Activated CD4-positive, alpha-beta T cell treated with anti-CD3 and anti-CD28 coated beads, Interleukin-10, Interleukin-2, amounts not matched to agents 100 ng/mL and 50 ng/mL, durations not matched to agents 16 hours and 8 hours (primary cell): ENCODE results near the gene RNF31.
A peak's percentile ranks its signal among the peaks of the same experiment; 100 is the strongest.

Source experiments
- DNase-seq: peaks from one replicate; pipeline ENCODE4 v3.0.0-alpha.2; 2020

The RNF31 gene

GRCh38 chr14:24160850-24161804 lies 13.8 kb downstream of the RNF31 start, which contains the start of gene IRF9:
TSS of gene IRF9 (plus strand) at chr14:24161265. CDS start at chr14:24162145, 880 bp downstream.
- DNase-seq: peak; percentile 97

GRCh38 chr14:24162093-24162492 lies 14.8 kb downstream of the RNF31 start:
- no peak for DNase-seq

GRCh38 chr14:24164518-24164991 lies 17.3 kb downstream of the RNF31 start:
- no peak for DNase-seq

- DNase-seq: no peak
Observed at GRCh38 chr14:24165785-24166184, 18.5 kb downstream of the RNF31 start.

GRCh38 chr14:24167469-24168114 lies 20.3 kb downstream of the RNF31 start:
- DNase-seq: no peak

- peak; percentile 75 for DNase-seq
Observed at GRCh38 chr14:24171422-24172260, 24.3 kb downstream of the RNF31 start, which contains the start of gene REC8. TSS of gene REC8 (plus strand) at chr14:24172080. CDS start at chr14:24172553, 473 bp downstream.

GRCh38 chr14:24172261-24172860 lies 25.1 kb downstream of the RNF31 start:
- no peak for DNase-seq

GRCh38 chr14:24172871-24173281 lies 25.6 kb downstream of the RNF31 start:
- no peak for DNase-seq

GRCh38 chr14:24176599-24176998 lies 29.3 kb downstream of the RNF31 start:
- no peak for DNase-seq

- no peak for DNase-seq
Observed at GRCh38 chr14:24177041-24177825, 29.9 kb downstream of the RNF31 start.

GRCh38 chr14:24177891-24178290 lies 30.6 kb downstream of the RNF31 start:
- no peak for DNase-seq

GRCh38 chr14:24178399-24179178 lies 31.3 kb downstream of the RNF31 start:
- no peak for DNase-seq

- DNase-seq: no peak
Observed at GRCh38 chr14:24179294-24179960, 32.1 kb downstream of the RNF31 start.

- no peak for DNase-seq
Observed at GRCh38 chr14:24179961-24180796, 32.9 kb downstream of the RNF31 start.

GRCh38 chr14:24181371-24182077 lies 34.2 kb downstream of the RNF31 start:
- no peak for DNase-seq

GRCh38 chr14:24182110-24182882 lies 35.0 kb downstream of the RNF31 start:
- DNase-seq: no peak

- DNase-seq: no peak
Observed at GRCh38 chr14:24183014-24183481, 35.8 kb downstream of the RNF31 start.
